ENCODE measurements around the gene FTCD. TPM values are rescaled to one million over a fixed set of nuclear protein-coding genes. Genes with fewer than 3 reads are reported as not detected.

The FTCD gene
- polyA plus RNA-seq, 1 experiment = not detected

GRCh38 chr21:46199436-46200373 lies 44.3 kb upstream of the FTCD start:
- Histone ChIP-seq H3K9me3 (ENCODE audit: control insufficient read depth, insufficient read depth, low read length) (no peaks in the 10 kb centered on the region), H3K4me3 (ENCODE audit: low read depth, low read length) (no peak overlapping the region), H3K27me3 (ENCODE audit: control insufficient read depth, insufficient read depth, low read length) (no peaks in the 10 kb centered on the region), H3K27ac (ENCODE audit: low read depth, low read length) (no peak overlapping the region)
- TF ChIP-seq, protein P1, sequence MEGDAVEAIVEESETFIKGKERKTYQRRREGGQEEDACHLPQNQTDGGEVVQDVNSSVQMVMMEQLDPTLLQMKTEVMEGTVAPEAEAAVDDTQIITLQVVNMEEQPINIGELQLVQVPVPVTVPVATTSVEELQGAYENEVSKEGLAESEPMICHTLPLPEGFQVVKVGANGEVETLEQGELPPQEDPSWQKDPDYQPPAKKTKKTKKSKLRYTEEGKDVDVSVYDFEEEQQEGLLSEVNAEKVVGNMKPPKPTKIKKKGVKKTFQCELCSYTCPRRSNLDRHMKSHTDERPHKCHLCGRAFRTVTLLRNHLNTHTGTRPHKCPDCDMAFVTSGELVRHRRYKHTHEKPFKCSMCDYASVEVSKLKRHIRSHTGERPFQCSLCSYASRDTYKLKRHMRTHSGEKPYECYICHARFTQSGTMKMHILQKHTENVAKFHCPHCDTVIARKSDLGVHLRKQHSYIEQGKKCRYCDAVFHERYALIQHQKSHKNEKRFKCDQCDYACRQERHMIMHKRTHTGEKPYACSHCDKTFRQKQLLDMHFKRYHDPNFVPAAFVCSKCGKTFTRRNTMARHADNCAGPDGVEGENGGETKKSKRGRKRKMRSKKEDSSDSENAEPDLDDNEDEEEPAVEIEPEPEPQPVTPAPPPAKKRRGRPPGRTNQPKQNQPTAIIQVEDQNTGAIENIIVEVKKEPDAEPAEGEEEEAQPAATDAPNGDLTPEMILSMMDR (IDR thresholded peaks at IDR 0.05; ENCODE audit: low read depth, low read length) = no peak
- CTCF ChIA-PET = interaction anchor here (1.0 to 1.6 kb wide), 3 partner anchors 46 to 229 kb away, joined by 3 to 6 read pairs (median 4); no protein-coding TSS in a partner anchor
- DNase-seq (ENCODE audit: low read depth, low spot score) = no peak
- POLR2A ChIA-PET = interaction anchor here (0.5 to 0.7 kb wide), 2 partner anchors 25 to 65 kb away, joined by 3 to 8 read pairs; no protein-coding TSS in a partner anchor

DNA sequence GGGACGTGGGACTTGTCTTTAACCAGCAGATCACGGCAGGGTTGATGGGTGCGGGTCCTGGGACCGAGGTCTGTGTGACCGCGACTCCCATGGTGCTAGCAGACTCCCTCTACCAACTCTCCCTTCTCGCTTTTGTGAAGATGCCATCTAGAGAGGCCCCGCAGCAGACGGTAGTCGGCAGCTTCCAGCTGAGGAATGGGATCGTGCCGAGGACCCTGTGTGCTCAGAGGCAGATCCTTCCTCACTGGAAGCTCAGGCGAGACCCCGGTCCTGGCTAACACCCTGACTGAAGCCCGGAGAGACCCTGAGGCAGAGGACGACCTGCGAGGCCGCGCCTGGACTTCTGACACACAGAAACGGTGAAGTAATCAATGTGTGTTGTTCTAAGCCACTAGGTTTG lies 41.4 kb upstream of the FTCD start:
- Histone ChIP-seq H3K27ac (ENCODE audit: low read depth, low read length) (no peak overlapping the region), H3K9me3 (ENCODE audit: control insufficient read depth, insufficient read depth, low read length) (no peaks in the 10 kb centered on the region; the same call in 1 of the 2 replicates), H3K27me3 (ENCODE audit: control insufficient read depth, insufficient read depth, low read length) (no peaks in the 10 kb centered on the region), H3K4me3 (ENCODE audit: low read depth, low read length) (no peak overlapping the region)
- DNase-seq (ENCODE audit: low read depth, low spot score) = no peak
- ChIA-PET CTCF (no interaction called here), POLR2A (no interaction called here)
- TF ChIP-seq, protein P1 (IDR thresholded peaks at IDR 0.05; ENCODE audit: low read depth, low read length) = no peak

DNA sequence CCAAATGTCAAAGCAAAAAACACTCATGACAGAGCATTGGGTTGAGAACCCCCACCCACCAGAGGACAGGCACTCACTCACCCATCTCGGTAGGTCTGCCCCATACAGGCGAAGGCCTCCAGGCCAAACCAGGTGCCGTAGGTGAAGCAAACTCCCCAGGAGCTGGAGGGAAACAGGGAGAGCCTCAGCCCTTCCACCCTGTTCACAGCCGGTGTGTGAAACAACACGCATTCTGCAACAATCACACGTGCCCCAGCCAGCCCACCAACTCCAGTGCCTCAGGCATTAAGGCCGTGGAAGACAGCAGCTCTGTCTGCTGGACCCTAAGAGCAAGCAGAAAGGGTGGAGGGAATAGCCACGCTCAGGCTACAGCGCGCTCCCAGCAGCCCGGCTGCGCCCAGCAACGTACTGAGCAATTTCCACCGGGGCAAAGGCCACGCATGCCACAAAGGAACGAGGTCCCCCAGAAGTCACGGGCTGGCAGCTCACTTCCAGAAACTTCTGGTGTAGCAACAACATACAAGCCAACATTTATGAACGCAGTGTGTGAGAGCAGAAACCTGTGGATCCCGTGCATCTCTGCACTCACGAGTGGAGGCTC lies 40.3 kb upstream of the FTCD start:
- H3K4me3 ChIP-seq (ENCODE audit: low read depth, low read length) = no peak overlapping the region
- ChIA-PET POLR2A (no interaction called here), CTCF (no interaction called here)
- no peak overlapping the region for H3K27ac ChIP-seq (ENCODE audit: low read depth, low read length)
- no peaks in the 10 kb centered on the region for H3K27me3 ChIP-seq (ENCODE audit: control insufficient read depth, insufficient read depth, low read length)
- no peak for DNase-seq (ENCODE audit: low read depth, low spot score)
- no peaks in the 10 kb centered on the region; the same call in 1 of the 2 replicates for H3K9me3 ChIP-seq (ENCODE audit: control insufficient read depth, insufficient read depth, low read length)
- TF ChIP-seq, protein P1 (IDR thresholded peaks at IDR 0.05; ENCODE audit: low read depth, low read length) = no peak

- DNase-seq (ENCODE audit: low read depth, low spot score) = no peak
- POLR2A ChIA-PET = no interaction called here
- CTCF ChIA-PET = no interaction called here
- Histone ChIP-seq H3K27me3 (ENCODE audit: control insufficient read depth, insufficient read depth, low read length) (no peaks in the 10 kb centered on the region), H3K4me3 (ENCODE audit: low read depth, low read length) (no peak overlapping the region), H3K27ac (ENCODE audit: low read depth, low read length) (no peak overlapping the region), H3K9me3 (ENCODE audit: control insufficient read depth, insufficient read depth, low read length) (no peaks in the 10 kb centered on the region; the same call in 1 of the 2 replicates)
- TF ChIP-seq, protein P1 (IDR thresholded peaks at IDR 0.05; ENCODE audit: low read depth, low read length) = no peak
These were observed 39.3 kb upstream of the FTCD start for GRCh38 chr21:46194374-46195334.

All from AG04450 (cell line).